ENCODE measurements around the gene CARS1.
"Not testable (repeated sequence)": the region's sequence is repeated elsewhere in the genome, so short reads cannot be mapped to it uniquely, and the experiment has no call there.

Gene CARS1

DNA sequence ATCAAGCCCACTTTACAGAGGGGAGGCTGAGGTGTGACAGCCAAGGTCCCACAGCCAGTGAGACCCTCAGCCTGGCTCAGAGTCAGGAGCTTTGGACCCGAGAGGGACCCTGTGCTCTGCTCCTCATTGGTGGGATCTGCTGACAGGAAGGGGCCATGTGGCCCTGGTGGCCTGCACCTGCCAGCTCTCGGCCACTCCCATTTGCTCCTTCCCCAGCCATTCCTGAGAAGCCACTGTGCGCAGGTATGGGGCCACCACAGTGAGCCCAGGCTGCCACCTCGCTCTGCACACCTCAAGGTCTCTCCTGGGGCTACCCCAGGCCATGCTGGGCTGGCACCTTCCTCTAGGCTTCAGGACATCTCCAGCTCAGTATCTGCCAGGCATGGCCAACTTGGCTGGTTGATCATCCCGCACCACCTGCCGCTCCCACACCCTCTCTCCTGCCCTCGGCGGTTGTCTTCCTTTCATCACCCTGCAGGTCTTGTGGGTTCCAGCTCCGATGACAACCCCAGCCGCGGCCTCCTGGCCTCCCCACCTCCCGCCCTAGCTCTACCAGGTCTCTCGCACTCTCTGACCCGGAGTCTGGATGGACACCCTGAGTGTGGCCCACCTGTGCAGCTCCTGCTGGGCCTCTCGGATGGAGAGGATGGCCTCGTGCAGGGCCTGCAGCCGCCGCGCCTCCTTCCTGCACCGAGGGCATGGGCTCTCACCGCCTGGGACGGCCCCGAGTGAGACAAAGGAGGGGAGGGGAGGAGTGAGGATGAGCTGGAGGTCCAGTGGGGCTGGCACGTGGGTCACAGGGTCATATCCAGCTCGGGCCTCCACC, 32.2 kb upstream of the CARS1 start:
- DNase-seq: no peak

GRCh38 chr11:3088806-3089205, 31.6 kb upstream of the CARS1 start:
- DNase-seq: no peak

DNA sequence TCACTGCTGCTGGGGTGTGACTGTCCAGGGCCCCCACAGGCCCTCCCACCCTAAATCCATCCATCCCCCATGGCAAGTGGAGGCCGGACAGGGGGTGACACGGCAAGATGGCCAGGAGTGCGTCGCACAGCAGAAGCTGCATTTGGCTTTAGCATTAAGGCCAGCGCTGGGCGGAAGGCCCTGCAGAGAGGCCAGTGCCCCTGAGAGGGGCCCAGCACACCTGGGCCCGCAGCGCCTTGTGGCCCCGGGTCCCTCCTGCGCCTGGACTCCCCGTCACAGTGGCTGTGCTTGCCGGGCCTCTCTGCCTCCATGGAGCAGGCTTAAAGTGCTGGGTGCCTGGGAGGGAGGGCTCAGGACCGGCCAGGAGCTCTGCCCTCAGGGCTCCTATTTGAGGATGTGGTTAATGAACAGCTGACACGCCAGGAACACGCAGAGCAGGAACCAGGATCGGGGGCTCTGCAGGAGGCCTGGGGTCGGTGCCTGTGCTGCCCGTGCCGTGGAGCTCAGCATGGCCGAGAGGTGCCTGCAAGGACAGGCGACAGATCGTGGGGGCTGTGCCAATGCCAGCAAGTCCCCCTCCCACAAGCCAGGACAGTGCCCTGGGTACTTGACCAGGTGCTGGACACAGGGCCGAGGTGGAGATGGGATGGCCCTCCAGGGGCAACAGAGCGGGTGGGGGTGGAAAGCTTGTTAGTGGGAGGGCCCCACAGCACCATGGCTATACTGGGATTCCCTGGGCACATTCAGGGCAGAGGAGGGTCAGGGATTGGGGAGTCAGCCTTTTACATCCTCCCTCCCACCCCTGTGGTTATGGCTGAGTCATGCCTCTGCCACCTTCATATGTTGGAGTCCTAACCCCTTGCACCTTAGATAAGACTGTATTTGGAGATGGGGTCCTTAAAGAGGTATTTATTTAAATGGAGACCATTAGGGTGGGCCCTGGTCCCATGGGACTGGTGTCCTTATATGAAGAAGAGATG, 30.9 kb upstream of the CARS1 start:
- no peak for DNase-seq

DNA sequence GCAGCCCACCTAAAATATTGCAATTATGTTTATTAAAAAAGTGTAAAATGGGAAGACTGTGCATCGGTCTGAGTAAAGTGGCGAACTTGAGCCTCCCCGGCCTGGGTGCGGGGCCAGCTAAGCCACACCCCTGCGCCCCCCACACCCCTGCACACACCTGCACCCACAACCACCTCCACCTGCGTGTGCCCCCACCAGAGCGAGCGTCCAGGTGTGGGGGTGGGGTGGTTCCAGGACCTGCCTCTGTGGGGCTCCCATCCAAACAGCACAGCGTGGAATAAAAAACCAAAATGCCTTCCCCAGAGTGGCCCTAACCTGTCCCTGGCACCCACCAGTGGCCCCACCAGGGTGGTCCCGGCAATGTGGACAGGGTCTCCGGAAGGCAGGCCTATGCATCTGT, 30.1 kb upstream of the CARS1 start:
- DNase-seq: no peak

DNA sequence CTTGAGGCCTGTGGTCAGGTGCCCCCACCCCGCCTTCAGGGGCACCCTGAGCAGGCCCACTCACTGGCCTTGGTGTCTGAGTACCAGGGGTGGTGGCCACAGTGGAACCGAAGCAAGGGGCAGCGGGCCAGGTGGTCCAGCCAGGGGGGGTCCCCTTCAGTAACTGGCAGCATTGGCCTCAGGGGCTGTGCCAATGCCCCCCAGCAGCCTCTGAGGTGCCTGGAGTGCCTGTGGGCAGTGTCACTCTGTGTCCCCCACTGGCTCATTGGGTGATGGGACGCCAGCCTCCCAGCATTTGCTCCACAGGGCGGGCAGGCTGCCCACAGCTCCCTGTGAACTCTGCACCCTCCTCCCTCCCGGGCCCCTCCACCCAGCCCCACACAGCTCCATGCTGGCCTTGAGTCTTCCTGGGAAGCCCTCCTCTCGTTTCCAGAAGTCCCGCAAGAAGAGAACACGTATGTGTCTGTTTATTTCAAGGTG, 29.5 kb upstream of the CARS1 start:
- DNase-seq: no peak

DNA sequence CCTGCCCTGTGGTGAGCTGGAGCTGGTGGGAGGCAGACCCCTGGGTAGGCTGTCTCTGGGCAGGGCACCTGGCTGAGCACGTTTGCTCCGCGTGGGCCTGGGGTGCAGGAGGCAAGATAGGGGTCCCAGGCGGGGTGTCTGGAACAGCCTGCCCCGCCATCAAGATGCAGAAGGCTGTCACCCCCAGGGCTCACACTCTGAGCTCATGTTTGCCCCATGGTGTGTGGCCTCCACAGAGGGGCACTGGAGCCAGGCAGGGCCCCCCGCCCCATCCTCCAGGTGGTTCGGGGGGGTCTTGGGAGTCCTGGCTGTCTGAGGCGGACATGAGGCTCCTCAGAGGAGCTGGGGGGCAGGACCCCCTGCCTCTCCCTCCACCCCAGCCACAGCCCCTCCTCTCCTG, 28.9 kb upstream of the CARS1 start:
- DNase-seq: no peak

DNA sequence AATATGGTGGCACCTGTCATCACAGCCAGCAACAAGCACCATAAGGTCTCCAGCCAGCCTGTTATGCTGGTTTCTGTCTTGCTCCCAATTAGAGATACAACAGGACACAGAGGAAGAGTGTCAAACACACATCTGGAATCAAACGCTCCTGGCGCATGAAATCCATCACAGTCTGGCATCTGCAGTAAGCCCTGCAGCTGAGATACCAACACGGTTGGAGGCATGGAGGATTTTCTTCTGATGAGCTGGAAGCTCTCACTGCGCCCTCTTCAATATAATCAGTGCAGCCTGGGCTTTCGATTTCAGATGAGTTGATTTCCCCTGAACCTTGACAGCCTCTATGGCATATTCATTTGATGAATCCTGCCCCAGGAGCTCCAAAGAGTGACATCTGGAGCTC, 27.8 kb upstream of the CARS1 start:
- DNase-seq: no peak

DNA sequence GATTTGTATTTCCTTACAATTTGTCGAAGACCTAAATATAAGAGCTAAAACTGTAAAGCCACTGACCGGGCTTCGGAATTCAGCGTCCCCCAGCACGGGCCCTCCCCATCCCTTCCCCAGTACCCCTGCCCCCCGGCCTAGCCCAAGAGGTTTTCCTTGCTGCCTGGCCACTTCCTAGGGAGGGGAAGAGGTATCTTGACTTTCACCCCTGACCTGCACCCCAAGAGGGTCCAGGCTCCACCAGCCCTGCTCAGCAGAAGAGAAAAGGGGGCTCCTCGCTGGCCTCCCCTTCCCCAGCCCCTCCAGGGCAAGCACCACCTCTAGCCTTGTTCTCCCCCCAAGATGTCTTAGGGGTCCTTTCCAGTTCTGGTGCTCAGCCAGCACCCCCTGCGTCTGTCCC, 26.1 kb upstream of the CARS1 start:
- no peak for DNase-seq

GRCh38 chr11:3081386-3081751, 24.1 kb upstream of the CARS1 start:
- DNase-seq: no peak

DNA sequence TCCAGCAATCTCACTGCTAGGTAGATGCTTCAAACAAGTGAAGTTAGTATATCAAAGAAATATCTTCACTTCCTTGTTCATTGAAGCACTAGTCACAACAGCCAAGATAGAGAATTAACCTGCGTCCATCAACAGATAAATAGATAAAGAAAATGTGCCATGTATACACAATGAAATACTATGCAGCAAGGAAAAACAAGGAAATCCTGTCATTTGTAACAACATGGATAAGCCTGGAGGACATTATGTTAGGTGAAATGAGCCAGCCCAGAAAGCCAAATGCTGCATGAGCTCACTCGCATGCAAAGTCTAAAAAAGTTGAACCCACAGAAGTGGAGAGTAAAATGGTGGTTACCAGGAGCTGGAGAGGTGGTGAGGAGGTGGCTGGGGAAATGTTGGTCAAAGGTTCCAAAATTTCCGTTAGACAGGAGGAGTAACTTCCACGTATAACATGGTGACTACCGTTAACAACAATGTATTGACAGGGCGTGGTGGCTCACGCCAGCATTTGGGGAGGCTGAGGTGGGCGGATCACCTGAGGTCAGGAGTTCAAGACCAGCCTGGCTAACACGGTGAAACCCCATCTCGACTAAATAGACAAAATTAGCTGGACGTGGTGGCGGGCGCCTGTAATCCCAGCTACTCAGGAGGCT, 23.6 kb upstream of the CARS1 start:
- DNase-seq: no peak

GRCh38 chr11:3080104-3080503, 22.9 kb upstream of the CARS1 start:
- no peak for DNase-seq

- no peak for DNase-seq
These were observed 20.7 kb upstream of the CARS1 start for GRCh38 chr11:3077846-3078440.

- DNase-seq: no peak
These were observed 20.1 kb upstream of the CARS1 start for GRCh38 chr11:3077189-3077836.

- no peak for DNase-seq
These were observed 17.8 kb upstream of the CARS1 start for GRCh38 chr11:3074912-3075589.

- no peak for DNase-seq
These were observed 15.8 kb upstream of the CARS1 start for GRCh38 chr11:3073029-3073435.

DNA sequence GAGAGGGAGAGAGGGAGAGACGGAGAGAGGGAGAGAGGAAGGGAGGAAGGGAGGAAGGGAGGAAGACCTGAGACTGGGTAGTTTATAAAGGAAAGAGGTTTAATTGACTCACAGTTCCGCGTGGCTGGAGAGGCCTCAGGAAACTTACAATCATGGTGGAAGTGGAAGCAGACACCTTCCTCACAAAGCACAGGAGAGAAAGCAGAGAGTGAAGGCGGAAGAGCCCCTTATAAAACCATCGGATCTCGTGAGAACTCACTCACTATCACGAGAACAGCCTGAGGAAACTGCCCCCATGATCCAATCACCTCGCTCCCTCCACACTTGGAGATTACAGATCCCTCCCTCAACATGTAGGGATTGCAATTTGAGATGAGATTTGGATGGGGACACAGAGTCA, 12.2 kb upstream of the CARS1 start:
- DNase-seq: no peak

DNA sequence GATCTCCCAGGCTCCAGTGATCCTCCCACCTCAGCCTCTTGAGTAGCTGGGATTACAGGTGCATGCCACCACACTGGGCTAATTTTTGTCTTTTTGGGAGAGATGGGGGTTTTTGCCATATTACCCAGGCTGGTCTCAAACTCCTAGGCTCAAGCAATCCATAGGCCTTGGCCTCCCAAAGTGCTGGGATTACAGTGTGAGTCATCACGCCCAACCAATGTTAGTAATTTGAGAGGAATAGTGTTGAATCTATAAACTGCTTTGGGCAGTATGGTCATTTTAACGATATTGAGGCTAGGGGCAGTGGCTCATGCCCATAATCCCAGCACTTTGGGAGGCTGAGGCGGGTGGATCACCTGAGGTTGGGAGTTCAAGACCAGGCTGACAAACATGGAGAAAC, 9.1 kb upstream of the CARS1 start:
- DNase-seq: not testable (repeated sequence)

GRCh38 chr11:3064709-3065108, 7.5 kb upstream of the CARS1 start:
- not testable (repeated sequence) for DNase-seq

- not testable (repeated sequence) for DNase-seq
These were observed 6.7 kb upstream of the CARS1 start for GRCh38 chr11:3063876-3064275.

DNA sequence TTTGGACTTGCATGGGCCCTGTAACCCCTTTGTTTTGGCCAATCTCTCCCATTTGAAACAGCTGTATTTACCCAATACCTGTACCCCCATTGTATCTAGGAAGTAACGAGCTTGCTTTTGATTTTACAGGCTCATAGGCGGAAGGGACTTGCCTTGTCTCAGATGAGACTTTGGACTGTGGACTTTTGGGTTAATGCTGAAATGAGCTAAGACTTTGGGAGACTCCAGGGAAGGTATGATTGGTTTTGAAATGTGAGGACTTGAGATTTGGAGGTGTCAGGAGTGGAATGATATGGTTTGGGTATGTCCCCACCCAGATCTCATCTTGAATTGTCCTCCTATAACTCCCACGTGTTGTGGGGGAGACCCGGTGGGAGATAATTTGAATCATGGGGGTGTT, 6.2 kb upstream of the CARS1 start:
- not testable (repeated sequence) for DNase-seq

- no peak for DNase-seq
These were observed 3.3 kb upstream of the CARS1 start for GRCh38 chr11:3060436-3061025.

All from NCI-H187 (cell line).